Small intestine (tissue), 16 donors: ENCODE measurements around the gene MAN1A2. TPM values are rescaled to one million over a fixed set of nuclear protein-coding genes. Genes with fewer than 3 reads are reported as not detected.
A peak's percentile ranks its signal among the peaks of the same experiment; 100 is the strongest.
"Not testable (repeated sequence)": the region's sequence is repeated elsewhere in the genome, so short reads cannot be mapped to it uniquely, and the experiment has no call there.

Source experiments
- DNase-seq, 2 donors: peaks; one replicate each; pipeline versions ENCODE4 v3.0.0 to v3.0.0-alpha.2; 2013
- FAIRE-seq: peaks from 2 replicates; lab custom pipeline; 2012; peaks lifted over from hg19 to GRCh38; lab: Jason Lieb, UNC
- H3K27ac ChIP-seq, 3 donors: one replicate each; pipeline ENCODE4 v1.5.1; 2013; ENCODE audit warnings: low read length in 2 of 3, mild to moderate bottlenecking in 2 of 3, control low read depth in 1 of 3, inconsistent platforms in 1 of 3, low read depth in 1 of 3, moderate library complexity in 1 of 3
- H3K27me3 ChIP-seq, 3 donors: one replicate each; pipeline ENCODE4 v1.6.1; 2013; ENCODE audit warnings: low read length in 3 of 3, inconsistent platforms in 1 of 3; ENCODE audit not compliant: control insufficient read depth in 3 of 3, insufficient read depth in 3 of 3
- H3K36me3 ChIP-seq, 3 donors: one replicate each; pipeline ENCODE4 v1.6.1; 2013; ENCODE audit warnings: low read length in 3 of 3, inconsistent platforms in 1 of 3, low read depth in 1 of 3, mild to moderate bottlenecking in 1 of 3, moderate library complexity in 1 of 3; ENCODE audit not compliant: control insufficient read depth in 3 of 3, insufficient read depth in 2 of 3
- H3K4me1 ChIP-seq, 3 donors: one replicate each; pipeline ENCODE4 v1.6.1; 2013; ENCODE audit warnings: low read length in 2 of 3, inconsistent platforms in 1 of 3, low read depth in 1 of 3, mild to moderate bottlenecking in 1 of 3, moderate library complexity in 1 of 3; ENCODE audit not compliant: control insufficient read depth in 3 of 3, insufficient read depth in 2 of 3
- H3K4me3 ChIP-seq, 3 donors: one replicate each; pipeline ENCODE4 v1.5.1; 2013; ENCODE audit warnings: low read length in 3 of 3, control low read depth in 1 of 3, inconsistent platforms in 1 of 3, low read depth in 1 of 3, mild to moderate bottlenecking in 1 of 3, moderate library complexity in 1 of 3
- H3K9me3 ChIP-seq, 2 donors: one replicate each; pipeline ENCODE4 v1.6.1; 2013; ENCODE audit warnings: low read depth in 1 of 2, low read length in 1 of 2; ENCODE audit not compliant: control insufficient read depth in 2 of 2, insufficient read depth in 1 of 2
- WGBS, 3 donors: extraction: QIAGEN DNeasy Blood & Tissue Kit; methylation state at CpG; one replicate each; pipeline ENCODE4 v1.1.7; 2013; 5-methylcytosine and 5-hydroxymethylcytosine counted together
- long read RNA-seq, 10 donors: transcript quantifications; one replicate each; lab custom pipeline, GENCODE V29; 2026
- polyA plus RNA-seq, 4 donors: library from polyadenylated mRNA; stranded (reverse) in 3 of 4; unstranded in 1 of 4; fragments of 200-250 nt in 3 of 4; fragments of 120-200 nt in 1 of 4; gene quantifications; one replicate each; pipeline versions ENCODE4 v1.2.1 to v1.2.3, GENCODE V29; 2013
- donor health status: healthy with polysubstance abuse.
- donor health status: control.
- donor health status: control.
- donor health status: Bipolar disorder and iron deficiency.
- donor health status: healthy.

Gene MAN1A2
- 10 to 100 TPM in 2 of 4 donors, 1 to 10 TPM in 2; 3.5 to 29.1 (median 8.2) TPM for polyA plus RNA-seq
- long read RNA-seq, donor 1 = 0 reads
- long read RNA-seq, donor 2 = 0 reads
- long read RNA-seq, donor 3 = 0 reads
- long read RNA-seq, donor 4 = 0 reads
- long read RNA-seq, donor 5 = 0 reads
- long read RNA-seq, donor 6 = 0 reads
- long read RNA-seq, donor 7 = 0 reads
- long read RNA-seq, donor 8 = 0 reads
- long read RNA-seq, donor 9, partial matches to known transcripts = 5 of 5 reads
- long read RNA-seq, donor 9, other reads (novel, unspliced or antisense) = 0 of 5 reads
- long read RNA-seq, donor 10, full-length matches to known transcripts = 2 of 10 reads
- long read RNA-seq, donor 10, partial matches to known transcripts = 8 of 10 reads
- long read RNA-seq, donor 10, other reads (novel, unspliced or antisense) = 0 of 10 reads

GRCh38 chr1:117367046-117368025 is at the start of gene MAN1A2:
Gene MAN1A2, plus strand, starts transcription at chr1:117367449. Its CDS starts 735 bp downstream, at chr1:117368184.
- no peaks in the 10 kb centered on the region for H3K9me3 ChIP-seq
- DNase-seq (peak; percentile 86 to 90), FAIRE-seq (no peak)
- H3K36me3 ChIP-seq = no peaks in the 10 kb centered on the region
- H3K4me3 ChIP-seq = peak within 1 kb of the TSS; percentile 64 to 85 (median 78)
- H3K27me3 ChIP-seq = no peaks in the 10 kb centered on the region
- peak within 1 kb of the TSS; percentile 91 to 100 (median 95) for H3K27ac ChIP-seq
- peaks cover 5 to 13% (median 5%) of the 10 kb centered on the region in 3 donors for H3K4me1 ChIP-seq
- whole genome bisulfite sequencing, 3 donors = 0% methylated on average over 54 to 93 of the region's 93 CpGs

DNA sequence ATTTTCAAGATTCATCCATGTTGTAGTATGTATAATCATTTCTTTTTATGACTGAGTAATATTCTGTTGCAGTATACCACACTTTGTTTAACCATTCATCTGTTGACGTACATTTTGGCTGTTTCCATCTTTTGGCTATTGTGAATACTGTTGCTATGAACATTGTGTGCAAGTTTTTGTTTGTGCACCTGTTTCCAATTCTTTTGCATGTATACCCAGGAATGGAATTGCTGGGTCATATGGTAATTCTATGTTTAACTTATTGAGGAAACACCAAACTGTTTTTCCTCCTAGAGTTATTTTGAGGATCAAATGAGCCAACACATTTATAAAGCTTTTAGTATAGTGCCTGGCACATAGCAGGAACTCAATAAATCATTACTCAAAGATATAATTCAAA is 49.2 kb upstream of the MAN1A2 start:
- no peak overlapping the region for H3K4me3 ChIP-seq
- no peak for FAIRE-seq
- no peaks in the 10 kb centered on the region for H3K27me3 ChIP-seq
- H3K27ac ChIP-seq = no peak overlapping the region
- 88 to 95% (median 92%) methylated on average over 1 of the region's 1 CpG for WGBS, 3 donors
- no peaks in the 10 kb centered on the region for H3K9me3 ChIP-seq
- H3K36me3 ChIP-seq = no peaks in the 10 kb centered on the region
- DNase-seq = no peak
- H3K4me1 ChIP-seq = peaks cover 0 to 9% (median 0%) of the 10 kb centered on the region in 3 donors

DNA sequence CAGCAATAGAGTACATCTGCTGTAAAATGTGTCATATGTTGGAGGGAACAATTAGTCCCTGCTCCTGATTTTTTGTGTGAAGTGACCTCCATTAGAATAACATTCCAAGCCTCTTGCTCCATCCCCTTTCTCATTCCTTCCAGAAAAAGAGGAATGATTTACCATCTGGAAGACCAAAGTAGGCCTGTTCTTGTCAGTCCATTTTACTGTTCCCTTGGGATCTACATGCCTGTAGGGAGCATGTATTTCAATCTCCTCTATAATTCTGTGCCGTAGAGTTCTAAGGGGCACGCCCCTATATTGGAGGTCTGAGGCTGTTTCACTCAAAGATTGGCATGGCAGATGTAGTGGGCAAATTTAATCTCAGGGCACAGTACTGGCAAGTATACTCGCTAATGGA is 48.8 kb upstream of the MAN1A2 start:
- Histone ChIP-seq H3K4me1 (peaks cover 0 to 9% (median 0%) of the 10 kb centered on the region in 3 donors), H3K27ac (no peak overlapping the region), H3K4me3 (no peak overlapping the region), H3K36me3 (no peaks in the 10 kb centered on the region), H3K9me3 (no peaks in the 10 kb centered on the region), H3K27me3 (no peaks in the 10 kb centered on the region)
- 43 to 67% (median 52%) methylated on average over 3 of the region's 3 CpGs for WGBS, 3 donors
- DNase-seq = no peak
- no peak for FAIRE-seq

- 90 to 100% (median 100%) methylated on average over 1 of the region's 1 CpG for WGBS, 3 donors
- no peak for DNase-seq
- Histone ChIP-seq H3K4me1 (peaks cover 0 to 9% (median 0%) of the 10 kb centered on the region in 3 donors), H3K4me3 (no peak overlapping the region), H3K27me3 (no peaks in the 10 kb centered on the region), H3K36me3 (no peaks in the 10 kb centered on the region), H3K9me3 (no peaks in the 10 kb centered on the region), H3K27ac (no peak overlapping the region)
- FAIRE-seq = no peak
These were observed 46.7 kb upstream of the MAN1A2 start for GRCh38 chr1:117320515-117320914.

DNA sequence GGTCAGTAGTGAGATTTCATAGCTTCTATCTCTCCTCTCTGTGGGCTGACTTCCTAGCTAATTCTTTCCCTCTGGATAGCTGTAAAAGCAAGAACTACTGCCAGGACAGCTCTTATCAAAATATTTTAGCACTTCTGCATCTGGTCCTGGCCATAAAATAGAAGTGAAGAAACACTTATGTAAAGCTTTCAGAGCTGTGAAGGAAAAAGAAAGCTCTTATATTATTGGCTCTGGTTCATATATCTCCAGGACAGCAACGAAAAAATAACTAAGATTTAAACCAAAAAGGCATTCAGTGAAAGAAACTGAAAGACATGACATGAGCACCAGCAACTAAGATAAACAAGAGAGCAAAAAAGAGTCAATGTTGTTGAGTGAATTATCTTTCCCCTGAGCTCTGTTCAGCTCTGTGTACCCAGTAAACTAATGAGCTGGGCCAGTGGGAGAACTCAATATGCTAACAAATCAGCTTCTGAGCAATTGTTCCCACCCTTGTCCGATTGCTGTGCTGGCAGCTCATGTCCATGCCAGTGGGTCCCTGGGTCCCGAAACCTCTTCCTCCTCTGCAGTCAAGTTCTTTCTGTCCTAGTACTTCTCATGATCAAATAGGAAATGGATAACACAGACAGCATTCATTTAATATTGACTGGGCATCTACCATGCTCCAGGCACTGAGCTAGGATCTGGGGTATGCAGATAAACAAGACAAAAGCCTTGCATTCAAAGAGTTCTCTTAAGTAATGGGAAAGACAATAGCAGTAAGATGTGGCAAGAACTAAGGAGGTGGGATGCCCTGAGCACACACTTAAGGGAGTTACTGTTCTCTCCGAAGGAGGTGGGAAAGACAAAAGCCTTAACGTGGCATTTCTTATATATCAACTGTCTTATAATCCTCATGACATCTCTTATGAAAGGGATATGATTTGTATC is 45.3 kb upstream of the MAN1A2 start:
- FAIRE-seq = no peak

GRCh38 chr1:117324357-117324756 is 42.9 kb upstream of the MAN1A2 start:
- Histone ChIP-seq H3K36me3 (no peaks in the 10 kb centered on the region), H3K4me1 (peaks cover 0 to 9% (median 0%) of the 10 kb centered on the region in 3 donors), H3K4me3 (no peak overlapping the region), H3K27me3 (no peaks in the 10 kb centered on the region), H3K9me3 (no peaks in the 10 kb centered on the region), H3K27ac (no peak overlapping the region)
- 12 to 49% (median 36%) methylated on average over 3 of the region's 3 CpGs for WGBS, 3 donors
- FAIRE-seq = no peak
- DNase-seq = peak in 1 of 2 donors; percentile 41

More for the DNA sequence above, 45.3 kb upstream of the MAN1A2 start:
- H3K4me1 ChIP-seq = peaks cover 0 to 9% (median 0%) of the 10 kb centered on the region in 3 donors
- no peak overlapping the region for H3K4me3 ChIP-seq
- H3K27ac ChIP-seq = no peak overlapping the region
- 48 to 58% (median 54%) methylated on average over 5 of the region's 5 CpGs for WGBS, 3 donors
- no peaks in the 10 kb centered on the region for H3K27me3 ChIP-seq
- no peaks in the 10 kb centered on the region for H3K9me3 ChIP-seq
- H3K36me3 ChIP-seq = no peaks in the 10 kb centered on the region
- DNase-seq = peak; percentile 21 to 22

DNA sequence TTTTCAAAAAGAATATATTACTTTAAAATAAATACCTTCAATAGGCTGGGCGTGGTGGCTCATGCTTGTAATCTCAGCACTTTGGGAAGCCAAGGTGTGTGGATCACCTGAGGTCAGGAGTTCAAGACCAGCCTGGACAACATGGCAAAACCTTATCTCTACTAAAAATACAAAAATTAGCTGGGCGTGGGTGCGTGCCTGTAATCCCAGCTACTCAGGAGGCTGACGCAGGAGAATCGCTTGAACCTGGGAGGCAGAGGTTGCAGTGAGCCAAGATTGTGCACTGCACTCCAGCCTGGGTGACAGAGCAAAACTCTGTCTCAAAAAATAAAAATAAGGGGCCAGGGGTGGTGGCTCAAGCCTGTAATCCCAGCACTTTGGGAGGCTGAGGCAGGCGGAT is 41.2 kb upstream of the MAN1A2 start:
- not testable (repeated sequence) for H3K27ac ChIP-seq, H3K9me3 ChIP-seq, H3K4me1 ChIP-seq, H3K4me3 ChIP-seq, FAIRE-seq, DNase-seq, H3K27me3 ChIP-seq, H3K36me3 ChIP-seq
- WGBS, 3 donors = 32 to 77% (median 52%) methylated on average over 6 of the region's 6 CpGs
